HFF-Myc (cell line): ENCODE measurements around the gene FAAP100.

Experiments used
- DNase-seq: peaks from one replicate; pipeline ENCODE4 v3.0.0-alpha.2; 2011; ENCODE audit warnings: low read depth; ENCODE audit errors: extremely low read depth
- H3K4me3 ChIP-seq: replicated peaks from 2 replicates; pipeline ENCODE4 v1.5.1; 2011; ENCODE audit warnings: low read depth, mild to moderate bottlenecking, control low read depth, low read length
- TF ChIP-seq, protein P1 (sequence below): IDR thresholded peaks from 2 replicates; pipeline ENCODE4 v1.5.1; 2012; ENCODE audit warnings: mild to moderate bottlenecking, low read depth, low read length, control low read depth; ENCODE audit errors: missing control alignments

The FAAP100 gene

DNA sequence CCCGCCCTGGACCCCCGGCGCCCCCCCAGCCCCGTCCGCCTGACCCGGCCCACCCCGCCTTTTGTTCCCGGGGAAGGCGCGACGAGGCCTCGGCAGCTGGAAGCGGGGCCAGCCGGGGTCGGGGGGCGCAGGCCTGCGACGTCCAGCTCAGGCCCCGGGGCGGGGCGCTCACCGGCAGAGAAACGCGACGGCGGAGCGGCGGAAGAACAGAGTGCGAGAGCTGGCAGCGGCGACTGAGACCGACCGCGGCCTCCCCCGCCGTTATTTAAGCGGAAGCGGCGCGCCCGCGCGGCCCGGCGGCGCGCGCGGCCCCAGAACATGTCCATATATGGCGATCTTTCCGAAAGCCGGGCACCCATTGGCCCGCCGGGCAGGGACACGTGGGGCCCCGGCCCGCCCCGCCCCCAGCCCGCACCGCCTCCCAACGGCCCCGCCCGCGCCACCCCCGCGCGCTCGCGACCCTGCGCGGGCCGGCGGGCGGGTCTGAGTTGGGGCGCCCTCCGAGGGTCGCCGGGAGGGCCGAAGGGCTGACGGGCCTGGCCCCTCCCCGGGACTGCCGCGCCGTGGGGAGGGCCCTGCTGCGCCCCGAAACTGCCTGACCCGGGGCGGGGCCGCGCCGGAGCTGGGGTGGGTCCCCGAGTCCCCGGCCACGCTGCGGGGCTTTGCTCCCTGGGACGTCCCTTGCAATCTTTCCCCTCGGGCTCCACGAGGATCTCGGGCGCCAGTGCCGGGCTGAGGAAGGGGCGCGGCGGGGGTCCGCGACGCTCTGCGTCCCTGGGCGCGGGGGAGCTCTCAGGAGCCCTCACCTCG, 39.4 kb downstream of the FAAP100 start, which contains the start of gene ACTG1:
Gene ACTG1 (minus strand): TSS at position 238 of the 810 bp plus-strand sequence. CDS start 445 bp downstream, outside the sequence.
- peak; percentile 60 for DNase-seq
- TF ChIP-seq, protein P1, sequence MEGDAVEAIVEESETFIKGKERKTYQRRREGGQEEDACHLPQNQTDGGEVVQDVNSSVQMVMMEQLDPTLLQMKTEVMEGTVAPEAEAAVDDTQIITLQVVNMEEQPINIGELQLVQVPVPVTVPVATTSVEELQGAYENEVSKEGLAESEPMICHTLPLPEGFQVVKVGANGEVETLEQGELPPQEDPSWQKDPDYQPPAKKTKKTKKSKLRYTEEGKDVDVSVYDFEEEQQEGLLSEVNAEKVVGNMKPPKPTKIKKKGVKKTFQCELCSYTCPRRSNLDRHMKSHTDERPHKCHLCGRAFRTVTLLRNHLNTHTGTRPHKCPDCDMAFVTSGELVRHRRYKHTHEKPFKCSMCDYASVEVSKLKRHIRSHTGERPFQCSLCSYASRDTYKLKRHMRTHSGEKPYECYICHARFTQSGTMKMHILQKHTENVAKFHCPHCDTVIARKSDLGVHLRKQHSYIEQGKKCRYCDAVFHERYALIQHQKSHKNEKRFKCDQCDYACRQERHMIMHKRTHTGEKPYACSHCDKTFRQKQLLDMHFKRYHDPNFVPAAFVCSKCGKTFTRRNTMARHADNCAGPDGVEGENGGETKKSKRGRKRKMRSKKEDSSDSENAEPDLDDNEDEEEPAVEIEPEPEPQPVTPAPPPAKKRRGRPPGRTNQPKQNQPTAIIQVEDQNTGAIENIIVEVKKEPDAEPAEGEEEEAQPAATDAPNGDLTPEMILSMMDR, result no peak
- peak within 1 kb of the TSS; percentile 69 for H3K4me3 ChIP-seq

DNA sequence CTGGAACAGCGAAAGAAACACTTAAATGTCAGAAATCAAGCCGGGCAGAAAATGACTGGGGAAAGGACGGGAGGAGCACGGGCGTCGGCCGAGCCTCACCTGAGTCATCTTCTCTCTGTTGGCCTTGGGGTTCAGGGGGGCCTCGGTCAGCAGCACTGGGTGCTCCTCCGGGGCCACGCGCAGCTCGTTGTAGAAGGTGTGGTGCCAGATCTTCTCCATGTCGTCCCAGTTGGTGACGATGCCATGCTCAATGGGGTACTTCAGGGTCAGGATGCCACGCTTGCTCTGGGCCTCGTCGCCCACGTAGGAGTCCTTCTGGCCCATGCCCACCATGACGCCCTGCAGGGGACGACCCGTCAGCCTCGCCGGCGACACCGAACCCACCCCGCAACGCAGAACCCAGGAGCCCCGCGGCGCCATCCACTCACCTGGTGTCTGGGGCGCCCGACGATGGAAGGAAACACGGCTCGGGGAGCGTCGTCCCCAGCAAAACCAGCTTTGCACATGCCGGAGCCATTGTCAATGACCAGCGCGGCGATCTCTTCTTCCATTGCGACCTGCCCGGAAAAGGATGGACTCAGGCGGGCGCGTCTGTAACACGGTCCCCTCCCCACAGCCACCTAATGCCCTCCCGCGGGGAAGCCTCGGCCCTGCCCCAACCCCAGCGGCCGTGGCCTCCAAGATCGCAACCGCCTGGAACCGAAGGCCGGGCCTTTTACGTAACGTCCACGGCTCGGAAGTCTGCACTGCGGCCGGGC, 40.2 kb downstream of the FAAP100 start:
- H3K4me3 ChIP-seq, result peak overlapping the region; percentile 69
- TF ChIP-seq, protein P1, result no peak
- DNase-seq, result no peak

DNA sequence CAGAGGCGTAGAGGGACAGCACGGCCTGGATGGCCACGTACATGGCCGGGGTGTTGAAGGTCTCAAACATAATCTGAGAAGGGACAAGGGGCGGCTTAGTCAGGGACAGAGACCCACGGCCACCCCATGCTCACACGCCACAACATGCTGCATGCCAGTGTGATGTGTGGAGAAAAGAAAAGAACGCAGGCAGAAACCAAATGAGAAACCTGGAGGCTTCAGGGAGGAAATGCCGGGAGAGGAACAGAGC, 40.7 kb downstream of the FAAP100 start:
- DNase-seq, result no peak
- peak overlapping the region; percentile 69 for H3K4me3 ChIP-seq
- TF ChIP-seq, protein P1, result no peak

DNA sequence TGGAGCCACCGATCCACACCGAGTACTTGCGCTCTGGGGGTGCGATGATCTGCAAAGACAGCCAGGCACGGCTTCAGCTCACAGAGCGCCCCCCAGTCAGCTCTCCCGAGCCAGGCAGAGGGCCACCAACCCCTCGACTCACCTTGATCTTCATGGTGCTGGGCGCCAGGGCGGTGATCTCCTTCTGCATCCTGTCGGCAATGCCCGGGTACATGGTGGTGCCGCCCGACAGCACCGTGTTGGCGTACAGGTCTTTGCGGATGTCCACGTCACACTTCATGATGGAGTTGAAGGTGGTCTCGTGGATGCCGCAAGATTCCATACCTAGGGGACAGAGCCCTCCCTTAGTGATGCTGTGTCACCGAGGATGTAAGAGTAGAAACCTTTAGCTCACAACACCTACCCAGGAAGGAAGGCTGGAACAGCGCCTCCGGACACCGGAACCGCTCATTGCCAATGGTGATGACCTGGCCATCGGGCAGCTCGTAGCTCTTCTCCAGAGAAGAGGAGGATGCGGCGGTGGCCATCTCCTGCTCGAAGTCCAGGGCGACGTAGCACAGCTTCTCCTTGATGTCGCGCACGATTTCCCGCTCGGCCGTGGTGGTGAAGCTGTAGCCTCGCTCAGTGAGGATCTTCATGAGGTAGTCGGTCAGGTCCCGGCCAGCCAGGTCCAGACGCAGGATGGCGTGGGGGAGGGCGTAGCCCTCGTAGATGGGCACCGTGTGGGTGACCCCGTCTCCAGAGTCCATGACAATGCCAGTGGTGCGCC, 41.2 kb downstream of the FAAP100 start:
- no peak for DNase-seq
- H3K4me3 ChIP-seq, result peak overlapping the region; percentile 69
- TF ChIP-seq, protein P1, result no peak

DNA sequence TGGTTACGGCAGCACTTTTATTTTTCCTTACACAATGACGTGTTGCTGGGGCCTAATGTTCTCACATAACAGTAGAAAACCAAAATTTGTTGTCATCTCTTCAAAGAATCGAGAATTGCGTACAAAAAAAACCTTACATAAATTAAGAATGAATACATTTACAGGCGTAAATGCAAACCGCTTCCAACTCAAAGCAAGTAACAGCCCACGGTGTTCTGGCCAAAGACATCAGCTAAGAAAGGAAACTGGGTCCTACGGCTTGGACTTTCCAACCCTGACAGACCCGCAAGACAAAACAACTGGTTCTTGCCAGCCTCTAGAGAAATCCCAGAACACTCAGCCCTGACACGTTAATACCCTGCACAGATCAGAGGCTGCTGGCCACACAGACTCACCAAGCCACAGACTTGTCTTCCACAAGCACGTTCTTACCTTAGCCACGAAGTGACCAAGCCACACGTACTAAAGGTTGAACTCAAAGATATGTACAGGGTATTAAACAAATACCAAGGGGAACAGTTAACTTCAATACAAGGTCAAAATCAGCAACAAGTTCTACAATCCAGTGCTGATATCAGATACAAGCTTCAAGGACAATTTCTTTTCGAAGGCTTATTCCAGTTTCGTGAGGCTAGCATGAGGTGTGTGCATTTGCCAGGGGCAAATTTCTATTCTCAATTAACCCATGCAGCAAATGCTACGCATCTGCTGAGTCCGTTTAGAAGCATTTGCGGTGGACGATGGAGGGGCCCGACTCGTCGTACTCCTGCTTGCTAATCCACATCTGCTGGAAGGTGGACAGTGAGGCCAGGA, 42.0 kb downstream of the FAAP100 start:
- TF ChIP-seq, protein P1, result no peak
- no peak for DNase-seq
- H3K4me3 ChIP-seq, result peak overlapping the region; percentile 69
